ENCODE data around the gene NFIX.

Gene NFIX

GRCh38 chr19:13074378-13074777 lies 79.1 kb downstream of the NFIX start:
- no peaks in the 10 kb centered on the region for H3K27me3 ChIP-seq (ENCODE audit: low read depth, low read length)
- no peak for TF ChIP-seq EZH2phosphoT487 (IDR thresholded peaks at IDR 0.05; ENCODE audit: low read depth)
- no peak overlapping the region for H3K9ac ChIP-seq (ENCODE audit: low read length)

DNA sequence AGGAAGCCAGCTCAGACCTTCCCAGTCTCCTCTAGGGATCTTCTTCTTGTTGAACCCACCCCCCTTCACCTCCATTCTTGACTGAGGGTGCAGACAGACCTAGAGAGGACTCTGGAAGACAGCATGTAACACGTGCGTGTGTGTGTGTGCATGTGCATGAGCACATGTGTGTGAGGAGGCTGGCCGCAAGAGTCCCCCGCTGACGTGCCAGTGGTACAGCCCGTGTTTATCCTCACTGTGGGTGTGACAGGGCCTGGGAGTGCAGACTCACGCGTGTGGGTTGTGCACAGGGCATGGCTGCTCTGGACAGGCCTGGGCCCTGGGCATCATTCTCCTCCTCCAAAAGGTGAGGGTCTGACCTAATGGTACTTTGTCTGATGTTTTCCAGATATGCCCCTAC lies 81.0 kb downstream of the NFIX start:
- H4K20me1 ChIP-seq (ENCODE audit: insufficient read depth, low read length): no peaks in the 10 kb centered on the region
- no peaks in the 10 kb centered on the region for H3K36me3 ChIP-seq (replicated peaks; ENCODE audit: low read depth, low read length)
- H3K27ac ChIP-seq (ENCODE audit: low read length): no peak overlapping the region
- no peak overlapping the region for H3K9ac ChIP-seq (ENCODE audit: low read length)
- no peak for TF ChIP-seq EZH2phosphoT487 (IDR thresholded peaks at IDR 0.05; ENCODE audit: low read depth)
- TF ChIP-seq CTCF (IDR thresholded peaks at IDR 0.05; ENCODE audit: low read depth, low read length): no peak
- no peak overlapping the region for H3K4me3 ChIP-seq (ENCODE audit: low read length)
- H3K9me3 ChIP-seq (ENCODE audit: insufficient read depth, low read length): no peaks in the 10 kb centered on the region
- H3K4me2 ChIP-seq (ENCODE audit: low read length): no peak overlapping the region
- no peak overlapping the region for H2AFZ ChIP-seq (ENCODE audit: low read depth, low read length)
- no peaks in the 10 kb centered on the region for H3K79me2 ChIP-seq (ENCODE audit: low read length)
- H3K27me3 ChIP-seq (ENCODE audit: low read depth, low read length): no peaks in the 10 kb centered on the region
- no peaks in the 10 kb centered on the region for H3K4me1 ChIP-seq (ENCODE audit: low read length)

More at GRCh38 chr19:13074378-13074777, 79.1 kb downstream of the NFIX start:
- H3K9me3 ChIP-seq (ENCODE audit: insufficient read depth, low read length): no peaks in the 10 kb centered on the region
- H4K20me1 ChIP-seq (ENCODE audit: insufficient read depth, low read length): no peaks in the 10 kb centered on the region
- H3K4me3 ChIP-seq (ENCODE audit: low read length): no peak overlapping the region
- no peak overlapping the region for H3K27ac ChIP-seq (ENCODE audit: low read length)
- H3K79me2 ChIP-seq (ENCODE audit: low read length): no peaks in the 10 kb centered on the region
- H3K4me2 ChIP-seq (ENCODE audit: low read length): no peak overlapping the region
- H3K4me1 ChIP-seq (ENCODE audit: low read length): no peaks in the 10 kb centered on the region
- no peak overlapping the region for H2AFZ ChIP-seq (ENCODE audit: low read depth, low read length)
- no peaks in the 10 kb centered on the region for H3K36me3 ChIP-seq (replicated peaks; ENCODE audit: low read depth, low read length)

DNA sequence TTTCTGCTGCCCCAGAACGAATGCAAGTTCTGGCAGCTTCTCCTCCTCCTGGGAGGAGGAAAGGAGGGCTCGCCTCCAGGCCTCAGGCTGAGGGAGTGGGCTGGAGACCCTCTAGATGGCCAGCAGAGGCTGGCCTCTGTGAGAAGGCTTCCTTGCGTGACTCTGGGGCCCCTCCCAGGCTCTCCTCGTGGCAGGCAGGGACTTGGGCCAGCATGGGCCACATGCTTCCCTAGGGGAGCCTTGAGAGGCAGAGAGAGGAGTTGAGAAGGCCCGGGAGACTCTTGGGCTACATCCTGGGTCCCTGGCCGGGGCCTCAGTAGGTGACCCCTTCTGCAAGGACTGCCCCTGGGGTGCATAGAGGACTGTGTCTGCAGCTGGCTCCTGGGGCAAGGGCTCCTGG lies 81.5 kb downstream of the NFIX start:
- Histone ChIP-seq H2AFZ (ENCODE audit: low read depth, low read length) (no peak overlapping the region), H3K4me3 (ENCODE audit: low read length) (no peak overlapping the region), H3K79me2 (ENCODE audit: low read length) (no peaks in the 10 kb centered on the region), H3K9ac (ENCODE audit: low read length) (no peak overlapping the region), H3K9me3 (ENCODE audit: insufficient read depth, low read length) (no peaks in the 10 kb centered on the region), H3K4me2 (ENCODE audit: low read length) (no peak overlapping the region), H3K36me3 (replicated peaks; ENCODE audit: low read depth, low read length) (no peaks in the 10 kb centered on the region), H4K20me1 (ENCODE audit: insufficient read depth, low read length) (no peaks in the 10 kb centered on the region), H3K4me1 (ENCODE audit: low read length) (no peaks in the 10 kb centered on the region), H3K27me3 (ENCODE audit: low read depth, low read length) (no peaks in the 10 kb centered on the region), H3K27ac (ENCODE audit: low read length) (no peak overlapping the region)
- TF ChIP-seq CTCF (IDR thresholded peaks at IDR 0.05; ENCODE audit: low read depth, low read length) (no peak), EZH2phosphoT487 (IDR thresholded peaks at IDR 0.05; ENCODE audit: low read depth) (no peak)

GRCh38 chr19:13077240-13077639 lies 82.0 kb downstream of the NFIX start:
- no peak overlapping the region for H3K4me3 ChIP-seq (ENCODE audit: low read length)
- no peak for TF ChIP-seq EZH2phosphoT487 (IDR thresholded peaks at IDR 0.05; ENCODE audit: low read depth)
- no peak for TF ChIP-seq CTCF (IDR thresholded peaks at IDR 0.05; ENCODE audit: low read depth, low read length)
- no peaks in the 10 kb centered on the region for H4K20me1 ChIP-seq (ENCODE audit: insufficient read depth, low read length)
- H3K4me2 ChIP-seq (ENCODE audit: low read length): no peak overlapping the region
- no peak overlapping the region for H3K9ac ChIP-seq (ENCODE audit: low read length)
- no peak overlapping the region for H3K27ac ChIP-seq (ENCODE audit: low read length)
- H3K27me3 ChIP-seq (ENCODE audit: low read depth, low read length): no peaks in the 10 kb centered on the region
- H3K4me1 ChIP-seq (ENCODE audit: low read length): no peaks in the 10 kb centered on the region
- no peaks in the 10 kb centered on the region for H3K9me3 ChIP-seq (ENCODE audit: insufficient read depth, low read length)
- no peaks in the 10 kb centered on the region for H3K36me3 ChIP-seq (replicated peaks; ENCODE audit: low read depth, low read length)
- H2AFZ ChIP-seq (ENCODE audit: low read depth, low read length): no peak overlapping the region
- no peaks in the 10 kb centered on the region for H3K79me2 ChIP-seq (ENCODE audit: low read length)

- Histone ChIP-seq H4K20me1 (ENCODE audit: insufficient read depth, low read length) (no peaks in the 10 kb centered on the region), H3K4me2 (ENCODE audit: low read length) (no peak overlapping the region), H3K79me2 (ENCODE audit: low read length) (no peaks in the 10 kb centered on the region), H2AFZ (ENCODE audit: low read depth, low read length) (no peak overlapping the region), H3K4me3 (ENCODE audit: low read length) (no peak overlapping the region), H3K9me3 (ENCODE audit: insufficient read depth, low read length) (no peaks in the 10 kb centered on the region), H3K9ac (ENCODE audit: low read length) (no peak overlapping the region), H3K36me3 (replicated peaks; ENCODE audit: low read depth, low read length) (no peaks in the 10 kb centered on the region), H3K4me1 (ENCODE audit: low read length) (no peaks in the 10 kb centered on the region), H3K27ac (ENCODE audit: low read length) (no peak overlapping the region), H3K27me3 (ENCODE audit: low read depth, low read length) (no peaks in the 10 kb centered on the region)
- TF ChIP-seq EZH2phosphoT487 (IDR thresholded peaks at IDR 0.05; ENCODE audit: low read depth): no peak
Observed at GRCh38 chr19:13078381-13078780, 83.1 kb downstream of the NFIX start.

Data from OCI-LY3 (cell line).